Ovary (tissue), 3 donors: ENCODE measurements around the gene PHOX2A.

Experiments used
- EP300 ChIP-seq: sonication (generic); formaldehyde crosslinking; IDR thresholded peaks from one replicate; pipeline ENCODE4 v1.6.1; 2017; ENCODE audit warnings: antibody characterized with exemption
- POLR2A ChIP-seq: fragments of 450-650 bp; IDR thresholded peaks from one replicate; pipeline ENCODE4 v1.6.1; 2017; ENCODE audit warnings: antibody characterized with exemption, mild to moderate bottlenecking, moderate library complexity
- TF ChIP-seq, protein P1 (sequence below), 3 donors: fragments of 450-650 bp in 2 of 3; fragments of 200-600 bp in 1 of 3; IDR thresholded peaks; one replicate each; pipeline versions ENCODE4 v1.5.1 to v1.8.0; 2016 to 2022; ENCODE audit warnings: antibody characterized with exemption in 3 of 3, mild to moderate bottlenecking in 1 of 3
- donor health status: DM: no; HTN: no; CAD: no.

DNA sequence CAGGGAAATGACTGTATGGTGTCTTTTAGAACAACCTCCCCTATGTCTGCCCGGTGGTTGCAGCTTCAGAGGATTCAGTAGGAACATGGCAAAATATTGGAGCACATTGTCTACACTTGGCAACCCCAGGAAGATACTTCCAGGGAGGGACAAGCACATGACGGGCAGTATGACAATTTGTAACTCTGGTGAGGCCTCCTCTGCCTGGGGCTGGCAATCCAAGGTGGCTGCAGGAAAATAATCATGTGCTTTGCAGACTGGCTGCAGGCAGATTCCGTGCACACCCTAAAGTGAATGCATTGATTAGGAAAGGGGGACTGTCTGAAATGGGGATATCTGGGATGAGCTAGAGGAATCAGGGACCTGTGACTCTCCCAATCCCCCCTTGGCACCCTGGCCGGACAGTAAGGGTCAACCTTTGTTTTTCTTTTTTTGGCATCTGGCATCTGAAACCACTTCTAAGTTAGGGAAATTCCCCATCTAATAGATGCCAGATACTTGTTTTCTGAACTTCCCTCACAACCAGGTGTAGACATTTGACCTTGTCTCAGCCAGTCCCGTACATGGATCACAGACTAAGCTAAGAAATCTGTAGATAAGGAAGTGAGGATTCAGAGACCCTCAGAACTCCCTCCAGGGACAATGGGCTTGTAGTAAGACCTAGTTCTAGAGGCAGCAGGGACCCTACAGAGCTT, 10.5 kb upstream of the PHOX2A start:
- TF ChIP-seq, protein P1, sequence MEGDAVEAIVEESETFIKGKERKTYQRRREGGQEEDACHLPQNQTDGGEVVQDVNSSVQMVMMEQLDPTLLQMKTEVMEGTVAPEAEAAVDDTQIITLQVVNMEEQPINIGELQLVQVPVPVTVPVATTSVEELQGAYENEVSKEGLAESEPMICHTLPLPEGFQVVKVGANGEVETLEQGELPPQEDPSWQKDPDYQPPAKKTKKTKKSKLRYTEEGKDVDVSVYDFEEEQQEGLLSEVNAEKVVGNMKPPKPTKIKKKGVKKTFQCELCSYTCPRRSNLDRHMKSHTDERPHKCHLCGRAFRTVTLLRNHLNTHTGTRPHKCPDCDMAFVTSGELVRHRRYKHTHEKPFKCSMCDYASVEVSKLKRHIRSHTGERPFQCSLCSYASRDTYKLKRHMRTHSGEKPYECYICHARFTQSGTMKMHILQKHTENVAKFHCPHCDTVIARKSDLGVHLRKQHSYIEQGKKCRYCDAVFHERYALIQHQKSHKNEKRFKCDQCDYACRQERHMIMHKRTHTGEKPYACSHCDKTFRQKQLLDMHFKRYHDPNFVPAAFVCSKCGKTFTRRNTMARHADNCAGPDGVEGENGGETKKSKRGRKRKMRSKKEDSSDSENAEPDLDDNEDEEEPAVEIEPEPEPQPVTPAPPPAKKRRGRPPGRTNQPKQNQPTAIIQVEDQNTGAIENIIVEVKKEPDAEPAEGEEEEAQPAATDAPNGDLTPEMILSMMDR (IDR thresholded peaks at IDR 0.05): no peak
- TF ChIP-seq EP300 (no peak), POLR2A (no peak)
